ENCODE results near the gene PLB1. TPM values are rescaled to one million over a fixed set of nuclear protein-coding genes. Genes with fewer than 3 reads are reported as not detected.

Gene PLB1
- total RNA-seq, 4 donors from 2014 or later: 1.5 to 16.5 (median 4.6) TPM

- TF ChIP-seq, protein P1, sequence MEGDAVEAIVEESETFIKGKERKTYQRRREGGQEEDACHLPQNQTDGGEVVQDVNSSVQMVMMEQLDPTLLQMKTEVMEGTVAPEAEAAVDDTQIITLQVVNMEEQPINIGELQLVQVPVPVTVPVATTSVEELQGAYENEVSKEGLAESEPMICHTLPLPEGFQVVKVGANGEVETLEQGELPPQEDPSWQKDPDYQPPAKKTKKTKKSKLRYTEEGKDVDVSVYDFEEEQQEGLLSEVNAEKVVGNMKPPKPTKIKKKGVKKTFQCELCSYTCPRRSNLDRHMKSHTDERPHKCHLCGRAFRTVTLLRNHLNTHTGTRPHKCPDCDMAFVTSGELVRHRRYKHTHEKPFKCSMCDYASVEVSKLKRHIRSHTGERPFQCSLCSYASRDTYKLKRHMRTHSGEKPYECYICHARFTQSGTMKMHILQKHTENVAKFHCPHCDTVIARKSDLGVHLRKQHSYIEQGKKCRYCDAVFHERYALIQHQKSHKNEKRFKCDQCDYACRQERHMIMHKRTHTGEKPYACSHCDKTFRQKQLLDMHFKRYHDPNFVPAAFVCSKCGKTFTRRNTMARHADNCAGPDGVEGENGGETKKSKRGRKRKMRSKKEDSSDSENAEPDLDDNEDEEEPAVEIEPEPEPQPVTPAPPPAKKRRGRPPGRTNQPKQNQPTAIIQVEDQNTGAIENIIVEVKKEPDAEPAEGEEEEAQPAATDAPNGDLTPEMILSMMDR (IDR thresholded peaks at IDR 0.05; ENCODE audit: low read depth): no peak
Observed at GRCh38 chr2:28674713-28675068, 178.8 kb downstream of the PLB1 start.

GRCh38 chr2:28676152-28676835, 180.4 kb downstream of the PLB1 start:
- TF ChIP-seq, protein P1 (IDR thresholded peaks at IDR 0.05; ENCODE audit: low read depth): no peak

DNA sequence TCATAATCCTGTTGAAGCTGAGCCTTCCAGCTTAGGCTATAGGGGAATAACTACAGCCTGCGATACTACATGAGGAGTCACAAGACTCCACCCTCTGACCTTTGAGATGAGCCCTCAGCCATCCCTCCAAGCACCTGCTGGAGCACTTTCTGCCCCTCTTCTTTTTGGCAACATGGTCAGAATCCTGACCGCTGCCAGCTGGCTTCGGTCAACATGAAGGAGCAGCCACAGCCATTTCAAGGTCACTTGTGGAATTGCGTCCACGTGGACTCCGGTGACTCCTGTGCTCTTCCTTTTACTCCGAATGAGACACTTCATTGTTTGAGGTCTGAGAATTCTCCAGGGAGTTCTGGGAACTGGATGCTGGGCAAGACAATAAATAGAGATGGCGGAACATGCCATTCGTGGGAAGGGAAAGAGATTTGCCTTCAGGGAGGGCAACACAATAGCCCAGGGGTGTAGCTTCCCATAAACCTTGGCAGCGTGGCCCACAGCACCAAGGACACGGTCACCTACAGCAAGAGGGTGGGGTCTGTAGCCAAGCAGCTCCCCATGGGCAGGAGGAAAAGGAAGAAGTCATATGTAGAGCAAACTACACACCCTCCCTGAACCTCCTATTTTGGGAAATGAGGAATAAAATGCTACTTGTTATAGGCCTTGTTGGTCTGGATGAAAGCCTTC, 182.5 kb downstream of the PLB1 start:
- TF ChIP-seq, protein P1 (IDR thresholded peaks at IDR 0.05; ENCODE audit: low read depth): no peak

DNA sequence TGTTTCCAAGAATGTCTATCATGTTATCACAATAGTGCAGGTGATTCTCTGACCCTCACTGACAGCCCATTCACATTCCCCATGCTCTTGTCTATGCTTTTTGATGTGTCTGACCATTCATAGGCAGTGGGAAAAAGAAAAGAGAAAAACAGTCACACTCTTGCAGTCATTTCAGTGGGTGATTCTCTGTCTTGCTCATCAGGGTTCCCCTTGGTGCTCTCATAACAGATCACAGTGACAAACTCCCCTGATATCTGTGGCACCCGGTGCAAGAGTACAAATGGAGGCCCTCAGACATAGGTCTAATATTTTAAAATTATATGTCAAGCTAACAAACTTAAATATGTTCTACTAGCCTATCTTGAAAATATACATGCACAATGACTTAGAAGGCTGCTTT, 183.1 kb downstream of the PLB1 start:
- TF ChIP-seq, protein P1 (IDR thresholded peaks at IDR 0.05; ENCODE audit: low read depth): no peak

DNA sequence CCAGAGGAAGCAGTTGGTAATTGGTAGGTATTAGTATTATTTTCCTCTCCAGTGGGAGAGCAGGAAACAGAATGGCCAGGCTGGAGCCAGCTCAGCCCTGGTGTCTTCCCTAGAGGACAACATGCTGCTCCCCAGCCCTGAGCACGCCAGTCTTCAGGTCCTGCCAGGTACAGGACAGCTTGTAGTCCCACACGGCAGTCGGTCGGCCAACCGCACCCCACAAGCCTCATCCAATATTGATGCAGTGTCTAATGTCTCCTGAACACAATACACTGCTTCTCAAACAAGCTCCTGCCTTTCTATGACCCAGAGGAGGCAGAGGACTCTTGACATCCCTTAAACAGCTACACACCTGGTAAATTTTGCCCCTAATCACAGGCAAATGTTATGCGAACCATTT, 184.8 kb downstream of the PLB1 start:
- TF ChIP-seq, protein P1 (IDR thresholded peaks at IDR 0.05; ENCODE audit: low read depth): no peak

GRCh38 chr2:28681158-28681571, 185.3 kb downstream of the PLB1 start:
- TF ChIP-seq, protein P1 (IDR thresholded peaks at IDR 0.05; ENCODE audit: low read depth): no peak

GRCh38 chr2:28681606-28682005, 185.7 kb downstream of the PLB1 start:
- TF ChIP-seq, protein P1 (IDR thresholded peaks at IDR 0.05; ENCODE audit: low read depth): no peak

Data from subcutaneous adipose tissue (tissue), 4 donors.